VCaP (cell line): ENCODE measurements around the gene TMEM203.
A peak's percentile ranks its signal among the peaks of the same experiment; 100 is the strongest.

Experiments
- H3K27ac ChIP-seq: fragments of 450-650 bp; 2 replicates; pipeline ENCODE4 v1.5.1; 2017
- CTCF ChIP-seq: fragments of 450-650 bp; conservative IDR thresholded peaks from 2 replicates; pipeline ENCODE4 v1.5.1; 2017; ENCODE audit warnings: mild to moderate bottlenecking, moderate library complexity

The TMEM203 gene

GRCh38 chr9:137237759-137238726 lies 32.6 kb upstream of the TMEM203 start:
- peak overlapping the region; percentile 100 for H3K27ac ChIP-seq
- no peak for TF ChIP-seq CTCF

- TF ChIP-seq CTCF = no peak
- peak overlapping the region; percentile 100 for H3K27ac ChIP-seq
Measured at GRCh38 chr9:137236936-137237421, 31.5 kb upstream of the TMEM203 start.

GRCh38 chr9:137236238-137236935 lies 30.9 kb upstream of the TMEM203 start:
- H3K27ac ChIP-seq = peak overlapping the region; percentile 100; the same call in 1 of the 2 replicates
- peak; percentile 100 for TF ChIP-seq CTCF

- no peak for TF ChIP-seq CTCF
- peak overlapping the region; percentile 100; the same call in 1 of the 2 replicates for H3K27ac ChIP-seq
Measured at GRCh38 chr9:137235424-137236237, 30.2 kb upstream of the TMEM203 start.

GRCh38 chr9:137234758-137235423 lies 29.4 kb upstream of the TMEM203 start:
- H3K27ac ChIP-seq = no peak overlapping the region
- no peak for TF ChIP-seq CTCF

GRCh38 chr9:137234055-137234697 lies 28.7 kb upstream of the TMEM203 start:
- no peak overlapping the region for H3K27ac ChIP-seq
- TF ChIP-seq CTCF = no peak
